Lower leg skin (tissue), 4 donors: ENCODE results near the gene HLA-DQA1. TPM values are rescaled to one million over a fixed set of nuclear protein-coding genes. Genes with fewer than 3 reads are reported as not detected.

Experiments used
- DNase-seq, 2 donors: peaks; one replicate each; pipeline ENCODE4 v3.0.0-alpha.2; 2019; ENCODE audit warnings: low spot score in 2 of 2
- H3K4me3 ChIP-seq: fragments of 200-600 bp; sonication (generic); 2 replicates; pipeline ENCODE4 v1.5.1; 2017; ENCODE audit warnings: mild to moderate bottlenecking, low read depth; ENCODE audit not compliant: poor library complexity, severe bottlenecking
- CTCF ChIP-seq, 3 donors: fragments of 450-650 bp; IDR thresholded peaks; one replicate each; pipeline ENCODE4 v1.5.1; 2016; ENCODE audit warnings: antibody characterized with exemption in 3 of 3, mild to moderate bottlenecking in 3 of 3, moderate library complexity in 2 of 3
- POLR2A ChIP-seq, 2 donors: fragments of 450-650 bp; IDR thresholded peaks; one replicate each; pipeline ENCODE4 v1.6.1; 2016 to 2017; ENCODE audit warnings: antibody characterized with exemption in 2 of 2, mild to moderate bottlenecking in 1 of 2, moderate library complexity in 1 of 2
- WGBS, 2 donors: methylation state at CpG; one replicate each; pipeline ENCODE4 v1.1.5; 2018; 5-methylcytosine and 5-hydroxymethylcytosine counted together
- intact Hi-C: fragments of 100-400 bp; cut with DNase I; formaldehyde crosslinking; loops from one replicate; pipeline ENCODE4 v1.15.0; 2023; ENCODE audit warnings: low total_unique reads
- total RNA-seq, 4 donors: library from RNA; depleted of rRNA; stranded (reverse); fragments of >200 nt; gene quantifications; one replicate each; pipeline ENCODE4 v1.1.0, GENCODE V29; 2016

HLA-DQA1 gene
- total RNA-seq, 4 donors from 2014 or later: 4.7 to 19.8 (median 10.3) TPM

- TF ChIP-seq POLR2A (IDR thresholded peaks at IDR 0.05): no peak
- TF ChIP-seq CTCF (IDR thresholded peaks at IDR 0.05): no peak
- intact Hi-C loops: no loop called here
- 65% methylated on average over 3 to 5 of the region's 5 CpGs for WGBS, 2 donors
- no peak for DNase-seq
- no peak overlapping the region for H3K4me3 ChIP-seq
These were observed 34.0 kb upstream of the HLA-DQA1 start for GRCh38 chr6:32603222-32603621.

- TF ChIP-seq POLR2A (IDR thresholded peaks at IDR 0.05): no peak
- TF ChIP-seq CTCF (IDR thresholded peaks at IDR 0.05): no peak
- intact Hi-C loops: no loop called here
- H3K4me3 ChIP-seq: no peak overlapping the region
- WGBS, 2 donors: 8 to 26% methylated on average over 3 of the region's 3 CpGs
- no peak for DNase-seq
These were observed 33.3 kb upstream of the HLA-DQA1 start for GRCh38 chr6:32603888-32604287.

GRCh38 chr6:32604434-32604877 lies 32.8 kb upstream of the HLA-DQA1 start:
- 0 to 13% methylated on average over 3 of the region's 3 CpGs for WGBS, 2 donors
- DNase-seq: no peak
- no peak for TF ChIP-seq POLR2A (IDR thresholded peaks at IDR 0.05)
- TF ChIP-seq CTCF (IDR thresholded peaks at IDR 0.05): no peak
- no peak overlapping the region for H3K4me3 ChIP-seq
- intact Hi-C loops: no loop called here

GRCh38 chr6:32607263-32607987 lies 29.8 kb upstream of the HLA-DQA1 start:
- no peak for DNase-seq
- intact Hi-C loops: no loop called here
- H3K4me3 ChIP-seq: no peak overlapping the region
- WGBS, 2 donors: 77 to 86% methylated on average over 3 to 4 of the region's 4 CpGs
- TF ChIP-seq POLR2A (IDR thresholded peaks at IDR 0.05) (no peak), CTCF (IDR thresholded peaks at IDR 0.05) (no peak)

GRCh38 chr6:32607988-32608298 lies 29.3 kb upstream of the HLA-DQA1 start:
- H3K4me3 ChIP-seq: no peak overlapping the region
- TF ChIP-seq CTCF (IDR thresholded peaks at IDR 0.05) (no peak), POLR2A (IDR thresholded peaks at IDR 0.05) (no peak)
- intact Hi-C loops: no loop called here
- 24 to 74% methylated on average over 2 of the region's 2 CpGs for WGBS, 2 donors
- no peak for DNase-seq

- 27 to 53% methylated on average over 3 of the region's 3 CpGs for WGBS, 2 donors
- DNase-seq: no peak
- no peak for TF ChIP-seq POLR2A (IDR thresholded peaks at IDR 0.05)
- TF ChIP-seq CTCF (IDR thresholded peaks at IDR 0.05): no peak
- no peak overlapping the region for H3K4me3 ChIP-seq
- intact Hi-C loops: no loop called here
These were observed 28.8 kb upstream of the HLA-DQA1 start for GRCh38 chr6:32608362-32608761.
